IMR-90 (cell line): ENCODE results near the gene UQCRQ. TPM values are rescaled to one million over a fixed set of nuclear protein-coding genes. Genes with fewer than 3 reads are reported as not detected.

ENCODE experiments used
- ATAC-seq: fragments of 200-7000 bp; cut with Tn5 transposase; 2 replicates; pipeline ENCODE4 v1.9.1; 2020; ENCODE audit warnings: low read depth, mild to moderate bottlenecking, moderate library complexity
- BruUV-seq: library from RNA; stranded (reverse); fragments of 400-500 nt; replicated peaks from 2 replicates; lab custom pipeline; 2021; lab: Mats Ljungman, UMichigan
- CTCF ChIA-PET: fragments of 300-600 bp; formaldehyde crosslinking; extraction: SDS; loops from one replicate; lab custom pipeline; 2021; ENCODE audit warnings: antibody characterized with exemption; lab: Yijun Ruan, JAX
- POLR2A ChIA-PET: fragments of 300-600 bp; sonication (Branson Sonifier 250); formaldehyde crosslinking; loops from one replicate; lab custom pipeline; 2022; ENCODE audit warnings: antibody characterized with exemption; ENCODE audit not compliant: unreplicated experiment; lab: Charles Lee
- DNase-seq: peaks from one replicate; pipeline ENCODE4 v3.0.0; 2013
- H2AFZ ChIP-seq: replicated peaks from 2 replicates; pipeline ENCODE3; 2013; ENCODE audit warnings: low read length, mild to moderate bottlenecking; ENCODE audit not compliant: poor library complexity
- H2AK5ac ChIP-seq: 2 replicates; pipeline ENCODE4 v1.6.1; 2013; ENCODE audit warnings: low read depth, low read length, inconsistent platforms
- H2AK9ac ChIP-seq: replicated peaks from 2 replicates; pipeline ENCODE3; 2013; ENCODE audit warnings: mild to moderate bottlenecking, low read depth, low read length, moderate library complexity; ENCODE audit not compliant: poor library complexity
- H2BK120ac ChIP-seq: 2 replicates; pipeline ENCODE4 v1.6.1; 2013; ENCODE audit warnings: low read depth, low read length, inconsistent platforms
- H2BK15ac ChIP-seq: 3 replicates; pipeline ENCODE4 v1.6.1; 2013; ENCODE audit warnings: low read depth, low read length, inconsistent platforms
- H2BK20ac ChIP-seq: 2 replicates; pipeline ENCODE4 v1.6.1; 2013; ENCODE audit warnings: low read depth, mild to moderate bottlenecking, inconsistent platforms, low read length, moderate library complexity
- H2BK5ac ChIP-seq: 2 replicates; pipeline ENCODE4 v1.6.1; 2013; ENCODE audit warnings: mild to moderate bottlenecking, low read depth, low read length, inconsistent platforms; ENCODE audit not compliant: poor library complexity, severe bottlenecking
- H3K14ac ChIP-seq: replicated peaks from 2 replicates; pipeline ENCODE4 v1.6.1; 2013; ENCODE audit warnings: low read depth, low read length, inconsistent platforms
- H3K18ac ChIP-seq: 2 replicates; pipeline ENCODE4 v1.6.1; 2013; ENCODE audit warnings: low read depth, low read length, control low read depth
- H3K23ac ChIP-seq: 2 replicates; pipeline ENCODE4 v1.6.1; 2013; ENCODE audit warnings: low read depth, low read length, inconsistent platforms
- H3K27ac ChIP-seq: 2 replicates; pipeline ENCODE4 v1.5.1; 2013; ENCODE audit warnings: mild to moderate bottlenecking, control low read depth, low read length; ENCODE audit not compliant: insufficient read depth
- H3K27me3 ChIP-seq: 2 replicates; pipeline ENCODE4 v1.6.1; 2013; ENCODE audit warnings: low read length; ENCODE audit not compliant: control insufficient read depth, insufficient read depth
- H3K36me3 ChIP-seq: 2 replicates; pipeline ENCODE4 v1.6.1; 2013; ENCODE audit warnings: low read length, mixed read lengths; ENCODE audit not compliant: control insufficient read depth, insufficient read depth
- H3K4ac ChIP-seq: 2 replicates; pipeline ENCODE4 v1.6.1; 2013; ENCODE audit warnings: low read depth, low read length, inconsistent platforms
- H3K4me1 ChIP-seq: 2 replicates; pipeline ENCODE4 v1.6.1; 2013; ENCODE audit warnings: low read length, mixed read lengths; ENCODE audit not compliant: control insufficient read depth, insufficient read depth
- H3K4me2 ChIP-seq: 2 replicates; pipeline ENCODE4 v1.6.1; 2013; ENCODE audit warnings: low read depth, mild to moderate bottlenecking, control low read depth, low read length, moderate library complexity
- H3K4me3 ChIP-seq: 2 replicates; pipeline ENCODE4 v1.5.1; 2013; ENCODE audit warnings: low read depth, mild to moderate bottlenecking, control low read depth, low read length, moderate library complexity; ENCODE audit not compliant: insufficient read depth
- H3K56ac ChIP-seq: 2 replicates; pipeline ENCODE4 v1.6.1; 2013; ENCODE audit warnings: low read length, inconsistent platforms; ENCODE audit not compliant: insufficient read depth; ENCODE audit errors: extremely low read depth
- H3K79me1 ChIP-seq, 2 experiments: 2 replicates each; pipeline ENCODE4 v1.6.1; 2013; ENCODE audit warnings: low read length in 2 of 2, inconsistent platforms in 1 of 2, low read depth in 1 of 2
- H3K9ac ChIP-seq: 2 replicates; pipeline ENCODE4 v1.6.1; 2013; ENCODE audit warnings: low read depth, low read length, control low read depth
- H3K9me1 ChIP-seq: 2 replicates; pipeline ENCODE4 v1.6.1; 2013; ENCODE audit warnings: low read length, inconsistent platforms; ENCODE audit not compliant: insufficient read depth
- H3K9me3 ChIP-seq: 2 replicates; pipeline ENCODE4 v1.6.1; 2013; ENCODE audit warnings: low read length; ENCODE audit not compliant: control insufficient read depth, insufficient read depth
- H4K20me1 ChIP-seq: 2 replicates; pipeline ENCODE4 v1.6.1; 2013; ENCODE audit warnings: low read length, inconsistent platforms; ENCODE audit not compliant: insufficient read depth
- H4K5ac ChIP-seq: 2 replicates; pipeline ENCODE4 v1.6.1; 2013; ENCODE audit warnings: mild to moderate bottlenecking, low read depth, low read length, control low read depth
- H4K8ac ChIP-seq, 2 experiments: 2 replicates each; pipeline ENCODE4 v1.6.1; 2013; ENCODE audit warnings: low read depth in 2 of 2, low read length in 2 of 2, control low read depth in 1 of 2, inconsistent platforms in 1 of 2
- H4K91ac ChIP-seq: 2 replicates; pipeline ENCODE4 v1.6.1; 2013; ENCODE audit warnings: low read depth, low read length, inconsistent platforms; ENCODE audit not compliant: insufficient read depth
- BHLHE40 ChIP-seq: fragments of 150-350 bp; IDR thresholded peaks from 2 replicates; pipeline ENCODE4 v1.6.1; 2016; ENCODE audit warnings: mild to moderate bottlenecking, low read depth, low read length
- CEBPB ChIP-seq: IDR thresholded peaks from 2 replicates; pipeline ENCODE4 v1.6.1; 2012; ENCODE audit warnings: low read depth, low read length, improper control_type of control experiment
- CHD1 ChIP-seq: IDR thresholded peaks from 2 replicates; pipeline ENCODE4 v1.6.1; 2012; ENCODE audit warnings: low read depth, low read length, improper control_type of control experiment
- CTCF ChIP-seq: conservative IDR thresholded peaks from 2 replicates; pipeline ENCODE4 v1.5.1; 2012; ENCODE audit warnings: mild to moderate bottlenecking, low read depth, low read length, improper control_type of control experiment
- ELK1 ChIP-seq: fragments of 150-350 bp; IDR thresholded peaks from 2 replicates; pipeline ENCODE4 v1.6.1; 2016; ENCODE audit warnings: low read depth, mild to moderate bottlenecking, low read length, moderate library complexity, borderline replicate concordance
- FOS ChIP-seq: fragments of 150-350 bp; IDR thresholded peaks from 2 replicates; pipeline ENCODE4 v1.6.1; 2016; ENCODE audit warnings: low read depth, low read length
- MAFK ChIP-seq: IDR thresholded peaks from 2 replicates; pipeline ENCODE4 v1.6.1; 2012; ENCODE audit warnings: low read depth, low read length, improper control_type of control experiment
- NFE2L2 ChIP-seq: fragments of 150-350 bp; IDR thresholded peaks from 2 replicates; pipeline ENCODE4 v1.6.1; 2016; ENCODE audit warnings: low read depth, mild to moderate bottlenecking, low read length
- RCOR1 ChIP-seq: IDR thresholded peaks from 2 replicates; pipeline ENCODE4 v1.6.1; 2012; ENCODE audit warnings: mild to moderate bottlenecking, low read length, improper control_type of control experiment; ENCODE audit not compliant: insufficient replicate concordance
- RFX5 ChIP-seq: IDR thresholded peaks from 2 replicates; pipeline ENCODE4 v1.8.0; 2012; ENCODE audit warnings: low read depth, mild to moderate bottlenecking, low read length, moderate library complexity
- SMC3 ChIP-seq: fragments of 150-350 bp; IDR thresholded peaks from 2 replicates; pipeline ENCODE4 v1.6.1; 2016; ENCODE audit warnings: low read depth, mild to moderate bottlenecking, antibody characterized with exemption, low read length, moderate library complexity
- USF2 ChIP-seq: fragments of 150-350 bp; IDR thresholded peaks from 2 replicates; pipeline ENCODE4 v1.6.1; 2017; ENCODE audit warnings: mild to moderate bottlenecking, antibody characterized with exemption, low read length, low read depth
- WGBS, 2 experiments: methylation state at CpG; one replicate each; pipeline versions ENCODE4 v1.1.5 to v1.1.7; 2013; ENCODE audit warnings: missing lambda C conversion rate in 2 of 2; ENCODE audit not compliant: insufficient read length in 1 of 2; ENCODE audit errors: extremely low coverage in 2 of 2; 5-methylcytosine and 5-hydroxymethylcytosine counted together
- dilution Hi-C: fragments of 300-500 bp; cut with HindIII; formaldehyde crosslinking; loops from one replicate; pipeline ENCODE4 v1.14.3; 2018; ENCODE audit warnings: low sequenced_read_pairs; ENCODE audit not compliant: unreplicated experiment
- in situ Hi-C: fragments of 300-500 bp; cut with MboI; formaldehyde crosslinking; loops from 3 replicates; pipeline ENCODE4 v1.14.3; 2019; ENCODE audit warnings: low sequenced_read_pairs, inconsistent platforms, mixed read lengths
- intact Hi-C: fragments of 100-400 bp; cut with micrococcal nuclease; formaldehyde crosslinking; loops from 2 replicates; pipeline ENCODE4 v1.10.0; 2022
- polyA plus RNA-seq, 3 experiments: library from polyadenylated mRNA; depleted of rRNA; stranded (reverse); fragments of >200 nt; gene quantifications; 2 replicates each; pipeline ENCODE4 v1.2.3, GENCODE V29; 2012; ENCODE audit warnings: low replicate concordance in 1 of 3
- total RNA-seq: library from RNA; depleted of rRNA; stranded (reverse); fragments of >200 nt; gene quantifications from 2 replicates; pipeline ENCODE4 v1.2.3, GENCODE V29; 2012

Gene UQCRQ
- total and polyA plus RNA-seq, 2 of the 4 experiments (the other 2 are of a cell fraction) = 73.7 to 292 TPM

- peak; percentile 45; the same call in 1 of the 2 replicates for TF ChIP-seq CEBPB
Measured at GRCh38 chr5:132866342-132867045, at the start of gene UQCRQ, which contains the start of gene GDF9 (continued).

GRCh38 chr5:132817011-132817410 is 49.4 kb upstream of the UQCRQ start:
- no TSS peak for BruUV-seq
- Histone ChIP-seq H2BK20ac (peak overlapping the region; percentile 15; the same call in 1 of the 2 replicates), H3K79me1 (no peaks in the 10 kb centered on the region), H2BK5ac (peak overlapping the region; percentile 75), H3K4me1 (peaks cover 13% of the 10 kb centered on the region), H3K56ac (no peak overlapping the region), H3K4ac (no peak overlapping the region), H3K4me3 (no peak overlapping the region), H2BK120ac (peak overlapping the region; percentile 47; the same call in 1 of the 2 replicates), H3K23ac (no peak overlapping the region), H3K27me3 (peaks cover 19% of the 10 kb centered on the region), H3K4me2 (no peak overlapping the region), H3K14ac (0 out of 2 replicates have a peak overlapping the region, but pooled peaks have one; percentile 31), H3K9me3 (no peaks in the 10 kb centered on the region), H3K36me3 (no peaks in the 10 kb centered on the region), H2AK9ac (no peak overlapping the region), H3K27ac (no peak overlapping the region), H2BK15ac (no peak overlapping the region), H2AK5ac (no peak overlapping the region), H4K20me1 (no peaks in the 10 kb centered on the region), H4K8ac (peak overlapping the region; percentile 62 to 84; a peak in 3 of 4 replicates), H4K91ac (no peak overlapping the region; the same call in 1 of the 2 replicates), H2AFZ (no peak overlapping the region), H3K18ac (peak overlapping the region; percentile 93), H3K9me1 (no peaks in the 10 kb centered on the region), H3K9ac (no peak overlapping the region), H4K5ac (peak overlapping the region; percentile 83; the same call in 1 of the 2 replicates)
- no peak for ATAC-seq
- CTCF ChIA-PET = interaction anchor here (0.6 to 1.3 kb wide), 4 partner anchors 10 to 63 kb away, joined by 3 to 4 read pairs (median 4); no protein-coding TSS in a partner anchor
- dilution Hi-C loops = no loop called here
- in situ Hi-C loops = no loop called here
- POLR2A ChIA-PET = no interaction called here
- intact Hi-C loops = no loop called here
- no CpG with 5 or more reads among the region's 1 CpG for WGBS, 2 experiments
- no peak for DNase-seq
- TF ChIP-seq ELK1 (no peak), USF2 (no peak), FOS (no peak), CHD1 (no peak), RCOR1 (no peak), MAFK (no peak), CTCF (no peak), RFX5 (no peak), CEBPB (no peak), BHLHE40 (no peak), SMC3 (no peak), NFE2L2 (no peak)
